SHP77 (cell line): ENCODE results near the gene APMAP.
"Not testable (repeated sequence)": the region's sequence is repeated elsewhere in the genome, so short reads cannot be mapped to it uniquely, and the experiment has no call there.

ENCODE experiments used
- DNase-seq, 2 experiments: peaks; one replicate each; lab custom pipeline; 2025; lab: John Stamatoyannopoulos, UW

The APMAP gene

GRCh38 chr20:24930724-24931688, 61.5 kb downstream of the APMAP start:
- not testable (repeated sequence) for DNase-seq

DNA sequence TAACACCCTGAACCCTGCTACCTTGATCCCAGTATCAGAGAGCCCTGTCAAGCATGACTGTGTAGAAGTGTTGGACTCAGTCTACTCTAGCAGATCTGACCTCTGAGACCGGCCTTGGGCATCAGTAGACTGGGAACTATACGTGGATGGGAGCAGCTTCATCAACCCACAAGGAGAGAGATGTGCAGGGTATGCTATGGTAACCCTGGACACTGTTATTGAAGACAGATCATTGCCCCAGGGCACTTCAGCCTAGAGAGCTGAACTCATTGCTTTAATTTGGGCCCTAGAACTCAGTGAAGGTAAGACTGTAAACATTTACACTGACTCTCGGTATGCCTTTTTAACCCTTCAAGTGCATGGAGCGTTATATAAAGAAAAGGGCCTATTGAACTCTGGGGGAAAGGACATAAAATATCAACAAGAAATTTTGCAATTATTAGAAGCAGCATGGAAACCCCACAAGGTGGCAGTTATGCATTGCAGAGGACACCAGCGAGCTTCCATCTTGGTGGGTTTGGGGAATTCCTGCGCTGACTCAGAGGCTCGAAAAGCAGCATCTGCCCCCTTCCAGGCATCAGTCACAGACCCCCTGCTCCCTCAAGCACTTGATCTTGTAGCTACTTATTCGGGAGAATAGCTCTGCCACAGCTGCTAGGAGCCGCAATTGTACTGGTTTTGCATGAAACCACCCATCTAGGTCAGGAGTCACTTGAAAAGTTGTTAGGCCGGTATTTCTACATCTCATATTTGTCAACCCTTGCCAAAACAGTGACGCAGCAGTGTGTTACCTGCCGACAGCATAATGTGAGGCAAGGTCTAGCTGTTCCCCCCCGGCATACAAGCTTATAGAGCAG, 62.5 kb downstream of the APMAP start:
- not testable (repeated sequence) for DNase-seq

GRCh38 chr20:24929259-24929658, 63.3 kb downstream of the APMAP start:
- not testable (repeated sequence) for DNase-seq

DNA sequence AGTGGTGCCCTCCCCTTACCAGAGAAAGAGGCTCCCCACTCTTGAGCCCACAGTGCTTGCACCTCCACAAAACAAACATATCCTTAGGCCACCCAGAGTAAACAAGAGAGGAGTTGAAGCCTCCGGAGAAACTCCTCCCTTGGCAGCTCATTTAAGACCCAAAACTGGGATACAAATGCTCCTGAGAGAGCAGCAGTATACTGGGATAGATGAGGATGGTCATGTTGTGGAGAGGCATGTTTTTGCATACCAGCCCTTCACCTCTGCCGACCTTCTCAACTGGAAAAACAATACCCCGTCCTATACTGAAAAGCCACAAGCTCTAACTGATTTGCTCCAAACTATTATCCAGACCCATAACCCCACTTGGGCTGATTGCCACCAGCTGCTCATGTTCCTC, 71.8 kb downstream of the APMAP start:
- DNase-seq: not testable (repeated sequence)

- DNase-seq: not testable (repeated sequence)
Observed at GRCh38 chr20:24919665-24920064, 72.9 kb downstream of the APMAP start.

DNA sequence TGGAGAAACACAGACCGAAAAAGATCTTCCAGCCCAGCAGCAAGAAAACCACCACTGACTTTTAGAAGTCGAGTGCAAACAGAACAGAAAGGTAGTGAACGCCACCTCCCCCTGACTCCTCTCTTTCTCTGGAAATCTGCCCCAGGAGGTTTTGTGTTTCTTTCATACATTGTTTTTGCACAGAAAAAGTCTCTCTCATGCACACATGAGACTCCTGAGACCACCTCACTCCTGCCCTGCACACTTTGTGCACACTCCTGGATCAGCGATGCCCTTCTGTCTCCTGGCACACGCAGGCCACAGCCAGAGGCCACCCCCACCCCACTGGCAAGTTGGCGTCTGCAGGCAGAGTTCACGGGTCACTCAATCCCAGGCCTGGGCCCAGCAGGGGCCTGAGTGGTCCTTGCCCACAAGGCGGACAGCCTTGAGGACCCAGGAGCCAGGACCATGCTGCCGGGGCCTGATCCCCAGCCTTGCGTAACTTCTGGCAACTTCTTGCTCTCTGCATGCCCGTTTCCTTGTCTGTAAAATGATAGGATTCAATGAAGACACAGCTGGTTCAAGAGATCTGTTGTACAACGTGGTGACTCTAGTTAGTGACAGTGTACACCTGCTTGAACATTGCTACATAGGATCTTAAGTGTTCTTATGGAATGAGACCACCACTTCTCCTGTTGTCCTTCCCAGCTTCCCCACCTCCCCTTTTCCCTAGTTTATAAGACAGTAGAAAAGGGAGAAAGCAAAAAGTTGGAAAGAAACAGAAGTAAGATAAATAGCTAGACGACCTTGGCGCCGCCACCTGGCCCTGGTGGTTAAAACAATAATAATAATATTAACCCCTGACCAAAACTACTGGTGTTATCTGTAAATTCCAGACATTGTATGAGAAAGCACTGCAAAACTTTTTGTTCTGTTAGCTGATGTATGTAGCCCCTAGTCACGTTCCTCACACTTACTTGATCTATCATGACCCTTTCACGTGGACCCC, 73.7 kb downstream of the APMAP start:
- DNase-seq: no peak

- peak; percentile 65 to 69 for DNase-seq
Observed at GRCh38 chr20:24917797-24918578, 74.6 kb downstream of the APMAP start.

DNA sequence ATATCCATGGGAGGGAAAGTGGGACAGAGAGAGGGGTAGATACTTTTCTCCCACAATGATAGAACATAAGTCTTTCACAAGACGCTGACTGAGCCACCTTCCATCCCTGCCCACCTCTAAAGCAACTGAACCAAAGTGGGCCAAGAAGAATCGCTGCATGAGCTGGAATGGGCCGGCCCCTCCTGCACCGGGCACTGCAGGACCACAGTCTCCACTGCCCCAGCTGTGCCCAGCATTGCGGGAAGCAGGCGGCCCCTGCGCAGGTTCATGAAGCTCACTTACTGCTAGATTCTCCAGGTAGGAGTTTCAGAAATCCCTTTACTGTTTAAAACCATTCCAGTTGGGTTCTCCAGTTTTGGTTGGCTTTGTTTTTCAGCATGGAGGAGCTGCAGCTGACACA, 75.5 kb downstream of the APMAP start:
- no peak for DNase-seq

GRCh38 chr20:24916412-24916811, 76.1 kb downstream of the APMAP start:
- DNase-seq: no peak

GRCh38 chr20:24915892-24916291, 76.7 kb downstream of the APMAP start:
- no peak for DNase-seq

GRCh38 chr20:24915440-24915839, 77.1 kb downstream of the APMAP start:
- no peak for DNase-seq

DNA sequence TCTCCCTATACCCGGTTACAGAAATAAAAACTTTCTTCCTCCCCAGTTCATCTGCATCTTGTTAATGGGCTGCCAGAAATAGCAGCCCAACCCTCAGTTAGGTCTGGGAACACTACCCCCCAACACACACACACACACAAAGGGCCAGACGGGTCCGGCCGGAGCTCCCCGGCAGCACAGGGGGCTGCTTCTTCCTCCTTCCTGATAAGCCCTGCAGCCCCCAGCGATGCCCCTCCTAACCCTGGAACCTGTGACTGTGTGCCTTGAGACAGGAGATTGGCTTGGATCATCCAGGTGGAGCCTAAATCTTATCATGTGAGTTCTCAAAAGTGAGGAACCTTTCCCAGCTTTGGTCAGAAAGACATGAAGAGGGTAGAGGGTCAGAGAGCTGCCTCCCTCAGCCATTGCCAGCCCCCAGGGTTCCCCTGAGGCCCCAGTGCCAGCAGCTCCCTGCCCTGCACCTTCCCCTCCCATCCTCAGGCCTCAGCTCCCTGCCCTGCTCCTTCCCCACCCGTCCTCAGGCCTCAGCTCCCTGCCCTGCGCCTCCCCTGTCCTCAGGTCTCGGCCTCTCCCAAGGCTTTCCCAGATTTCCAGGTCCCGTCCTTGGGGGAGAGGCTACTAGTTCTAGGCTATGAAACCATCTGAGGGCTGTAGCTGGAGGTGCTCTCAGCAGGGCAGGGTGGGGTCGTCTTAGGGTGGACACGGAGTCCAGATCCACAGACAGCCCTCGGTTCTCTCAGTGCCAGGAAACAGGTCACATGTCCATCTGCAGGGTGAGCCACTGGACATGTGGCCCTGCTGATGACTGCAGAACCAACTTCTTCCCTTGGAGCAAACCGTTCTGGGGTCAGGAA, 77.9 kb downstream of the APMAP start:
- no peak for DNase-seq

- DNase-seq: no peak
Observed at GRCh38 chr20:24913076-24913628, 79.4 kb downstream of the APMAP start.
